PC-3 (cell line): ENCODE data around the gene SLC35F3. TPM values are rescaled to one million over a fixed set of nuclear protein-coding genes. Genes with fewer than 3 reads are reported as not detected.

ENCODE experiments used
- ATAC-seq: fragments of 200-7000 bp; cut with Tn5 transposase; 2 replicates; pipeline ENCODE4 v1.9.1; 2020; ENCODE audit warnings: mild to moderate bottlenecking, moderate library complexity
- BruUV-seq: library from RNA; stranded (reverse); fragments of 400-500 nt; replicated peaks from 2 replicates; lab custom pipeline; 2021; lab: Mats Ljungman, UMichigan
- CTCF ChIA-PET: fragments of 300-600 bp; sonication (Branson Sonifier 250); formaldehyde crosslinking; loops from one replicate; lab custom pipeline; 2022; ENCODE audit warnings: antibody characterized with exemption; lab: Charles Lee
- POLR2A ChIA-PET: fragments of 300-600 bp; sonication (Branson Sonifier 250); formaldehyde crosslinking; loops from one replicate; lab custom pipeline; 2022; ENCODE audit warnings: antibody characterized with exemption; ENCODE audit not compliant: unreplicated experiment; lab: Charles Lee
- DNase-seq: peaks from one replicate; pipeline ENCODE4 v3.0.0-alpha.2; 2015
- H2AFZ ChIP-seq: fragments of 300-600 bp; sonication (generic); 2 replicates; pipeline ENCODE4 v1.6.0; 2016; ENCODE audit warnings: antibody characterized with exemption, low read length
- H3F3A ChIP-seq: fragments of 300-600 bp; sonication (generic); one replicate; pipeline ENCODE4 v1.6.0; 2017; ENCODE audit warnings: antibody characterized with exemption, low read length, control low read depth, mild to moderate bottlenecking; ENCODE audit not compliant: unreplicated experiment
- H3K27ac ChIP-seq: fragments of 300-600 bp; sonication (generic); 2 replicates; pipeline ENCODE4 v1.5.1; 2016; ENCODE audit warnings: mild to moderate bottlenecking, low read length
- H3K27me3 ChIP-seq: fragments of 300-600 bp; sonication (generic); 2 replicates; pipeline ENCODE4 v1.6.1; 2016; ENCODE audit warnings: low read length, mixed read lengths
- H3K36me3 ChIP-seq: fragments of 300-600 bp; sonication (generic); 2 replicates; pipeline ENCODE4 v1.6.1; 2016; ENCODE audit warnings: low read depth, mixed run types, low read length, mixed read lengths
- H3K4me1 ChIP-seq: fragments of 300-600 bp; sonication (generic); 2 replicates; pipeline ENCODE4 v1.5.1; 2016; ENCODE audit warnings: low read length; ENCODE audit not compliant: insufficient read depth
- H3K4me2 ChIP-seq: fragments of 300-600 bp; sonication (generic); 2 replicates; pipeline ENCODE4 v1.6.0; 2016; ENCODE audit warnings: low read length
- H3K4me3 ChIP-seq: fragments of 300-600 bp; sonication (generic); 2 replicates; pipeline ENCODE4 v1.5.1; 2016; ENCODE audit warnings: mild to moderate bottlenecking, low read length, mixed read lengths
- H3K79me2 ChIP-seq: fragments of 300-600 bp; sonication (generic); 2 replicates; pipeline ENCODE4 v1.6.1; 2017; ENCODE audit warnings: low read length, mixed read lengths
- H3K9ac ChIP-seq: fragments of 300-600 bp; sonication (generic); 2 replicates; pipeline ENCODE4 v1.6.0; 2016; ENCODE audit warnings: mild to moderate bottlenecking, low read length
- H3K9me2 ChIP-seq: fragments of 300-600 bp; sonication (generic); replicated peaks from 2 replicates; pipeline ENCODE4 v1.6.1; 2016; ENCODE audit warnings: mixed run types, low read length, mixed read lengths
- H3K9me3 ChIP-seq: fragments of 300-600 bp; sonication (generic); 2 replicates; pipeline ENCODE4 v1.6.1; 2016; ENCODE audit warnings: low read length, mixed read lengths
- H4K20me1 ChIP-seq: fragments of 300-600 bp; sonication (generic); 2 replicates; pipeline ENCODE4 v1.6.1; 2016; ENCODE audit warnings: low read length, mixed read lengths
- EZH2 ChIP-seq: fragments of 300-600 bp; sonication (generic); IDR thresholded peaks from one replicate; pipeline ENCODE4 v1.6.1; 2017; ENCODE audit warnings: antibody characterized with exemption, mild to moderate bottlenecking, low read length; ENCODE audit not compliant: unreplicated experiment
- EZH2phosphoT487 ChIP-seq: fragments of 300-600 bp; sonication (generic); IDR thresholded peaks from 2 replicates; pipeline ENCODE4 v1.6.1; 2018; ENCODE audit warnings: mild to moderate bottlenecking, antibody characterized with exemption, low read length, borderline replicate concordance
- intact Hi-C: fragments of 100-400 bp; cut with micrococcal nuclease; formaldehyde crosslinking; loops from 2 replicates; pipeline ENCODE4 v1.9.0; 2023
- total RNA-seq: library from RNA; depleted of rRNA; stranded (reverse); fragments of >200 nt; gene quantifications from 2 replicates; pipeline ENCODE4 v1.2.3, GENCODE V29; 2014
- TF ChIP-seq, protein P1 (sequence below): fragments of 300-600 bp; sonication (generic); conservative IDR thresholded peaks from 2 replicates; pipeline ENCODE4 v1.5.1; 2017; ENCODE audit warnings: antibody characterized with exemption, low read depth, mild to moderate bottlenecking, low read length

The SLC35F3 gene
- total RNA-seq, 1 experiment from 2014 or later = 17.7 TPM

DNA sequence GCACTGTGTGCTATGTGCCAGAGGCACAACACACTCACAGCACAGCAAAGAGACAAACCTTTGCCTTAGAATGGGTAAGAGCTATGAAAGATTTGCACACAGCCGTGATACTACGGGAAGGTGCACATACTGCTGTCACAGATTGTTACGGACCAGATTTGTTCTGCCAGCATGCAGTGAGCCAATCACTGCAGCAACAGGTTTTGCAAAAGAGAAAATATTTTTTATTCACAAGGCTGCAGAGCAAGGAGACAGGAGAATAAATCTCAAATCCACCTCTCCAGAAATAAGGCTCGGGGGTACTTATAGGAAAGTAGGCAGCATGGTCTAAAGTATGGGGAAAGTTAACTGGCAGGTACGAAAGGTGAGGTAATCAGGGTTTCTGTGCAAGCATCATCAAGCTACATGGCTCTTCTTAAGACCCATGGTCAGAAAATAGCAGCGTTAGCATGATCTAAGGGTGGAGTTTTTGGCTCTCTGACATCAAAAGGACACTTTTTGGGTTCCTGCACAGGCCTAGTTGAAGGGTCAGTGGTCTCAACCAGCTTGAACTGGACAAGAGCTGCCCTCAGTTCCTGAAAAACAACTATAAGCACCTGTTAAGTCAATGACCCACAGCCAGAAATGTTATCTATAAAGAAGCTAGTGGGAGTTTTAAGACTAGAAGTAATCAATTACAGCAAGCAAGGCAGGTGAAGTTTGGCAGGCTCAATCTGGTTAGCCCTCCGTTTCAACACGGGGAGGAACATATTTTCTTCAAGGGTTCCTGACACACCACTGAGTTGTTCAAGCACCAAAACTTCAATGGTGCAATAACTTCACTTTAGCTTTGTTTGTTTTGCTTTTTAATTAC is 186.0 kb downstream of the SLC35F3 start:
- H3K9ac ChIP-seq = no peak overlapping the region
- no TSS peak for BruUV-seq
- H3K9me2 ChIP-seq = no peaks in the 10 kb centered on the region
- DNase-seq (no peak), ATAC-seq (no peak)
- no peak overlapping the region for H3K4me3 ChIP-seq
- H3K27ac ChIP-seq = no peak overlapping the region
- POLR2A ChIA-PET = no interaction called here
- H2AFZ ChIP-seq = no peak overlapping the region
- H3F3A ChIP-seq = no peaks in the 10 kb centered on the region
- intact Hi-C loops = no loop called here
- CTCF ChIA-PET = no interaction called here
- no peaks in the 10 kb centered on the region for H3K4me1 ChIP-seq
- H3K36me3 ChIP-seq = peaks cover 13% of the 10 kb centered on the region; the same call in 1 of the 2 replicates
- H3K79me2 ChIP-seq = no peaks in the 10 kb centered on the region
- H3K27me3 ChIP-seq = no peaks in the 10 kb centered on the region
- H4K20me1 ChIP-seq = no peaks in the 10 kb centered on the region
- H3K9me3 ChIP-seq = no peaks in the 10 kb centered on the region
- no peak for TF ChIP-seq EZH2
- TF ChIP-seq, protein P1, sequence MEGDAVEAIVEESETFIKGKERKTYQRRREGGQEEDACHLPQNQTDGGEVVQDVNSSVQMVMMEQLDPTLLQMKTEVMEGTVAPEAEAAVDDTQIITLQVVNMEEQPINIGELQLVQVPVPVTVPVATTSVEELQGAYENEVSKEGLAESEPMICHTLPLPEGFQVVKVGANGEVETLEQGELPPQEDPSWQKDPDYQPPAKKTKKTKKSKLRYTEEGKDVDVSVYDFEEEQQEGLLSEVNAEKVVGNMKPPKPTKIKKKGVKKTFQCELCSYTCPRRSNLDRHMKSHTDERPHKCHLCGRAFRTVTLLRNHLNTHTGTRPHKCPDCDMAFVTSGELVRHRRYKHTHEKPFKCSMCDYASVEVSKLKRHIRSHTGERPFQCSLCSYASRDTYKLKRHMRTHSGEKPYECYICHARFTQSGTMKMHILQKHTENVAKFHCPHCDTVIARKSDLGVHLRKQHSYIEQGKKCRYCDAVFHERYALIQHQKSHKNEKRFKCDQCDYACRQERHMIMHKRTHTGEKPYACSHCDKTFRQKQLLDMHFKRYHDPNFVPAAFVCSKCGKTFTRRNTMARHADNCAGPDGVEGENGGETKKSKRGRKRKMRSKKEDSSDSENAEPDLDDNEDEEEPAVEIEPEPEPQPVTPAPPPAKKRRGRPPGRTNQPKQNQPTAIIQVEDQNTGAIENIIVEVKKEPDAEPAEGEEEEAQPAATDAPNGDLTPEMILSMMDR = no peak
- TF ChIP-seq EZH2phosphoT487 = no peak
- no peak overlapping the region for H3K4me2 ChIP-seq

DNA sequence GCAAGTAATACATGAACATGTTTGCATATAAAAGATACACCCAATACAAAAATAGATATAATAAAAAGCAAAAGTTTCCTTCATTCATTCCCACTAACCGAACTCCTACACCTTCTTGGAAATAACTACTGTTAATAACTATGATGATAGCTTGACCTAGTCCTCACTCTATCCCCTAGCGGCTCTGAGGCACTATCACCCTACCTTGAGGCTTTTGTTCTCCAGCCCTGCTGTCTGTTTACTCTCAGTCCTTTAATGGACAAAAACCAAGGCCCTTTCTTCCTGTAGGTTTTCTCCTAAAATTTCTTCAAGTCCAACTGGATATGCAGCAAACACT is 186.6 kb downstream of the SLC35F3 start:
- Histone ChIP-seq H3K36me3 (peaks cover 13% of the 10 kb centered on the region; the same call in 1 of the 2 replicates), H3K9ac (no peak overlapping the region), H3K27ac (no peak overlapping the region), H3K9me2 (no peaks in the 10 kb centered on the region), H3K4me2 (no peak overlapping the region), H3K4me3 (no peak overlapping the region), H2AFZ (no peak overlapping the region), H3K79me2 (no peaks in the 10 kb centered on the region), H3F3A (no peaks in the 10 kb centered on the region), H3K27me3 (no peaks in the 10 kb centered on the region), H4K20me1 (no peaks in the 10 kb centered on the region), H3K9me3 (no peaks in the 10 kb centered on the region), H3K4me1 (no peaks in the 10 kb centered on the region)
- POLR2A ChIA-PET = no interaction called here
- TF ChIP-seq, protein P1 = no peak
- no peak for TF ChIP-seq EZH2phosphoT487
- TF ChIP-seq EZH2 = no peak
- intact Hi-C loops = no loop called here
- no TSS peak for BruUV-seq
- CTCF ChIA-PET = no interaction called here
- DNase-seq (no peak), ATAC-seq (no peak)

DNA sequence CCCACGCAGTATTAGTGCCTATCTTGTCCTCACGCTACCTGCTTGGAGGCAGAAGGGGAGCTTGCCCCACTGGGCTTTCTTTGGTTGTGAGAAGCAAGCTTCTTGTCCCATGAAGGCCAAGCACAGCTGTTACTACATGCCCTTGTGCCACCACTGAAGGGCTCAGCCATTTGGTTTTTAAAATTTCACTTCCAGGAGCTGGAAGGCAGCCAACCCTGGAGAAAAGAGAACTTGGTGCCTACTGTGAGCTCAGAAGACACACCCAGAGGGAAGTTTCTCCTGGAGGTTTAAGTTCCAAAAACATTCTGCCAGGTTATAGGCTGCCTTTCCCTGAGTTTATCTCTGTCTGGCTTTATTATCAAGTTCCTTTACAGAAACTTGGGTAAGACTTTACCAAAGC is 187.4 kb downstream of the SLC35F3 start:
- Histone ChIP-seq H2AFZ (no peak overlapping the region), H3K4me3 (no peak overlapping the region), H4K20me1 (no peaks in the 10 kb centered on the region), H3K9ac (no peak overlapping the region), H3K9me2 (no peaks in the 10 kb centered on the region), H3K4me1 (no peaks in the 10 kb centered on the region), H3K36me3 (peaks cover 13% of the 10 kb centered on the region; the same call in 1 of the 2 replicates), H3K27me3 (no peaks in the 10 kb centered on the region), H3K79me2 (no peaks in the 10 kb centered on the region), H3K27ac (no peak overlapping the region), H3F3A (no peaks in the 10 kb centered on the region), H3K9me3 (no peaks in the 10 kb centered on the region), H3K4me2 (no peak overlapping the region)
- intact Hi-C loops = no loop called here
- ChIA-PET POLR2A (no interaction called here), CTCF (no interaction called here)
- no TSS peak for BruUV-seq
- ATAC-seq = no peak
- DNase-seq = no peak
- TF ChIP-seq, protein P1 = no peak
- TF ChIP-seq EZH2phosphoT487 (no peak), EZH2 (no peak)
